ENCODE measurements around the gene ERC1. TPM values are rescaled to one million over a fixed set of nuclear protein-coding genes. Genes with fewer than 3 reads are reported as not detected.

The ERC1 gene
- total RNA-seq, 4 donors from 2014 or later = 50.0 to 88.1 (median 59.7) TPM

- no peak for DNase-seq (ENCODE audit: extremely low spot score)
- 65% methylated on average over 3 of the region's 3 CpGs for WGBS
- H3K4me3 ChIP-seq = no peak overlapping the region
- H3K9me3 ChIP-seq = no peaks in the 10 kb centered on the region
- no peak overlapping the region for H3K27ac ChIP-seq (replicated peaks in 1 of 4)
- H3K36me3 ChIP-seq = peaks cover 0 to 8% (median 0%) of the 10 kb centered on the region in 4 donors
- peaks cover 0 to 11% (median 7%) of the 10 kb centered on the region in 4 donors for H3K4me1 ChIP-seq
- intact Hi-C loops (cut with DNase I) = no loop called here
- no peaks in the 10 kb centered on the region for H3K27me3 ChIP-seq
- TF ChIP-seq EP300 (IDR thresholded peaks at IDR 0.05) (no peak), POLR2AphosphoS5 (IDR thresholded peaks at IDR 0.05) (no peak), POLR2A (IDR thresholded peaks at IDR 0.05; ENCODE audit: low read depth) (no peak), CTCF (IDR thresholded peaks at IDR 0.05) (no peak)
These were observed 12.7 kb downstream of the ERC1 start for GRCh38 chr12:1003600-1004271.

- intact Hi-C loops (cut with DNase I) = no loop called here
- 96% methylated on average over 6 of the region's 6 CpGs for WGBS
These were observed 15.2 kb downstream of the ERC1 start for GRCh38 chr12:1006255-1006654.

GRCh38 chr12:1007276-1007675, 16.3 kb downstream of the ERC1 start:
- Histone ChIP-seq H3K27ac (replicated peaks in 1 of 4) (no peak overlapping the region), H3K4me1 (peaks cover 0 to 12% (median 8%) of the 10 kb centered on the region in 4 donors), H3K27me3 (no peaks in the 10 kb centered on the region), H3K4me3 (no peak overlapping the region), H3K36me3 (no peaks in the 10 kb centered on the region), H3K9me3 (no peaks in the 10 kb centered on the region)
- no peak for TF ChIP-seq POLR2AphosphoS5 (IDR thresholded peaks at IDR 0.05)
- TF ChIP-seq CTCF (IDR thresholded peaks at IDR 0.05) = no peak
- TF ChIP-seq EP300 (IDR thresholded peaks at IDR 0.05) = no peak
- TF ChIP-seq POLR2A (IDR thresholded peaks at IDR 0.05; ENCODE audit: low read depth) = no peak
- WGBS = 97% methylated on average over 2 of the region's 2 CpGs
- no peak for DNase-seq (ENCODE audit: extremely low spot score)
- intact Hi-C loops (cut with DNase I) = no loop called here

More at GRCh38 chr12:1006255-1006654, 15.2 kb downstream of the ERC1 start:
- no peak for DNase-seq (ENCODE audit: extremely low spot score)
- no peak overlapping the region for H3K27ac ChIP-seq (replicated peaks in 1 of 4)
- H3K4me3 ChIP-seq = no peak overlapping the region
- no peak for TF ChIP-seq POLR2A (IDR thresholded peaks at IDR 0.05; ENCODE audit: low read depth)
- TF ChIP-seq CTCF (IDR thresholded peaks at IDR 0.05) = no peak
- TF ChIP-seq POLR2AphosphoS5 (IDR thresholded peaks at IDR 0.05) = no peak
- no peak for TF ChIP-seq EP300 (IDR thresholded peaks at IDR 0.05)
- H3K9me3 ChIP-seq = no peaks in the 10 kb centered on the region
- H3K36me3 ChIP-seq = peaks cover 0 to 3% (median 0%) of the 10 kb centered on the region in 4 donors
- peaks cover 0 to 12% (median 8%) of the 10 kb centered on the region in 4 donors for H3K4me1 ChIP-seq
- no peaks in the 10 kb centered on the region for H3K27me3 ChIP-seq

GRCh38 chr12:1007994-1008393, 17.0 kb downstream of the ERC1 start:
- H3K9me3 ChIP-seq = no peaks in the 10 kb centered on the region
- H3K27ac ChIP-seq (replicated peaks in 1 of 4) = no peak overlapping the region
- H3K4me3 ChIP-seq = no peak overlapping the region
- no peak for DNase-seq (ENCODE audit: extremely low spot score)
- H3K4me1 ChIP-seq = peaks cover 0 to 12% (median 8%) of the 10 kb centered on the region in 4 donors
- intact Hi-C loops (cut with DNase I) = no loop called here
- no peaks in the 10 kb centered on the region for H3K36me3 ChIP-seq
- WGBS = 91% methylated on average over 7 of the region's 7 CpGs
- H3K27me3 ChIP-seq = no peaks in the 10 kb centered on the region
- no peak for TF ChIP-seq CTCF (IDR thresholded peaks at IDR 0.05)
- no peak for TF ChIP-seq EP300 (IDR thresholded peaks at IDR 0.05)
- TF ChIP-seq POLR2A (IDR thresholded peaks at IDR 0.05; ENCODE audit: low read depth) = no peak
- TF ChIP-seq POLR2AphosphoS5 (IDR thresholded peaks at IDR 0.05) = no peak

Data from esophagus muscularis mucosa (tissue), 4 donors.